Ishikawa (cell line): ENCODE results near the gene CCDC78.

Experiments
- CEBPB ChIP-seq: IDR thresholded peaks from 2 replicates; pipeline ENCODE4 v1.6.1; 2012
- CREB1 ChIP-seq: IDR thresholded peaks from 2 replicates; pipeline ENCODE4 v1.6.1; 2012; ENCODE audit warnings: low read depth
- EGR1 ChIP-seq: IDR thresholded peaks from 2 replicates; pipeline ENCODE4 v1.6.1; 2012
- EP300 ChIP-seq: IDR thresholded peaks from 2 replicates; pipeline ENCODE4 v1.6.1; 2012; ENCODE audit warnings: borderline replicate concordance
- FOXM1 ChIP-seq: IDR thresholded peaks from 2 replicates; pipeline ENCODE4 v1.6.1; 2012; ENCODE audit warnings: low read depth, borderline replicate concordance
- MAX ChIP-seq: IDR thresholded peaks from 2 replicates; pipeline ENCODE4 v1.6.1; 2012
- NFIC ChIP-seq: IDR thresholded peaks from 2 replicates; pipeline ENCODE4 v1.6.1; 2012
- RAD21 ChIP-seq: IDR thresholded peaks from 2 replicates; pipeline ENCODE4 v1.6.1; 2012; ENCODE audit warnings: low read depth
- REST ChIP-seq: IDR thresholded peaks from 2 replicates; pipeline ENCODE4 v1.6.1; 2012; ENCODE audit warnings: low read depth, mild to moderate bottlenecking
- TAF1 ChIP-seq: IDR thresholded peaks from 2 replicates; pipeline ENCODE4 v1.6.1; 2012; ENCODE audit warnings: low read depth, mild to moderate bottlenecking
- TCF12 ChIP-seq: IDR thresholded peaks from 2 replicates; pipeline ENCODE4 v1.6.1; 2012; ENCODE audit warnings: low read depth
- TEAD4 ChIP-seq: IDR thresholded peaks from 2 replicates; pipeline ENCODE4 v1.6.1; 2012
- USF1 ChIP-seq: IDR thresholded peaks from 2 replicates; pipeline ENCODE4 v1.6.1; 2012
- YY1 ChIP-seq: IDR thresholded peaks from 2 replicates; pipeline ENCODE4 v1.6.1; 2012; ENCODE audit warnings: low read depth
- ZBTB7A ChIP-seq: IDR thresholded peaks from 2 replicates; pipeline ENCODE4 v1.6.1; 2012; ENCODE audit warnings: low read depth

Gene CCDC78

GRCh38 chr16:770411-770810 lies 44.2 kb upstream of the CCDC78 start:
- TF ChIP-seq TCF12: no peak
- no peak for TF ChIP-seq MAX
- no peak for TF ChIP-seq CREB1
- no peak for TF ChIP-seq YY1
- TF ChIP-seq FOXM1: no peak
- no peak for TF ChIP-seq RAD21
- TF ChIP-seq EP300: no peak
- TF ChIP-seq CEBPB: no peak
- TF ChIP-seq TEAD4: no peak
- TF ChIP-seq EGR1: no peak
- TF ChIP-seq TAF1: no peak
- no peak for TF ChIP-seq NFIC
- no peak for TF ChIP-seq ZBTB7A
- TF ChIP-seq REST: no peak
- TF ChIP-seq USF1: no peak

GRCh38 chr16:769934-770333 lies 43.7 kb upstream of the CCDC78 start:
- TF ChIP-seq TCF12 (no peak), ZBTB7A (no peak), CREB1 (no peak), RAD21 (no peak), YY1 (no peak), NFIC (no peak)

DNA sequence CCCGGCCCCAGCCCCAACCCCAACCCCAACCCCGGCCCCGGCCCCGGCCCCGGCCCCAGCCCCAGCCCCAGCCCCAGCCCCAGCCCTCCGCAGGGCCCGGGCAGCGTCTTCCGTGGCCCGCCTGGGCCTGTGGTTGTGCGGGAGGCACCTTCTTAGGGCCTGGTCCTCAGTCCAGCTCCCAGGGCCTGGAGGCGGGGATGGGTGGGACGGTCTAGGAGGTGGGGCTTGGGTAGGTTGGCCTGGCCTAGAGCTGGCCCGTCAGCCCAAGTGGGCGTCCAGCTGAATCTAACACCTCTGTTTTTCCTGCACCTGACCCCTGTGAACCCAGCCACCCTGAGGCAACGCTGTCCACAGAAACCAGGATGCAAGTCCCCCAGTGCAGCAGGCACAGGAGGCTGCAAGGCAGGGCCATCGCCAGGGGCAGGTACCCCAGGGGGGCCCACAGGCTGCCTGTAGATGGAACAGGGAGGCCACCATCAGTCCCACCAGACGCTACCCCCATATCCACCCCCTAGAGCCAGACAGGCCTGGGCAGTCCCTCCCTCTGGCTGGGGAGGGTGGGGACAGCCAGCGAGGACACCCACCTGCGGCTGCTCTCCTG lies 43.0 kb upstream of the CCDC78 start:
- TF ChIP-seq NFIC: no peak
- TF ChIP-seq YY1: no peak
- TF ChIP-seq TEAD4: no peak
- TF ChIP-seq ZBTB7A: no peak
- TF ChIP-seq TCF12: no peak
- TF ChIP-seq EGR1: no peak
- TF ChIP-seq FOXM1: no peak
- no peak for TF ChIP-seq CEBPB

DNA sequence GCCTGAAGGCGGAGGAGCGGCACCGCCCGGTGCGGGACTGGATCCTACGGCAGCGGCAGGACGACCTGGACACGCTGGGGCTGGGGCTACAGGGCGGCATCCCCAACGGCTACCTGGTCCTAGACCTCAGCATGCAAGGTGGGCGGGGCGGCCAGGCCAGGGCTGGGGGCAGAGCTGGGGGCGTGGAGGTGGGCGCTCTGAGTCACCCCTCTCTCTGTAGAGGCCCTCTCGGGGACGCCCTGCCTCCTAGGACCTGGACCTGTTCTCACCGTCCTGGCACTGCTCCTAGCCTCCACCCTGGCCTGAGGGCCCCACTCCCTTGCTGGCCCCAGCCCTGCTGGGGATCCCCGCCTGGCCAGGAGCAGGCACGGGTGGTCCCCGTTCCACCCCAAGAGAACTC lies 42.2 kb upstream of the CCDC78 start:
- TF ChIP-seq ZBTB7A: 0 out of 2 replicates have a peak, but pooled peaks have one; percentile 57
- no peak for TF ChIP-seq EP300

DNA sequence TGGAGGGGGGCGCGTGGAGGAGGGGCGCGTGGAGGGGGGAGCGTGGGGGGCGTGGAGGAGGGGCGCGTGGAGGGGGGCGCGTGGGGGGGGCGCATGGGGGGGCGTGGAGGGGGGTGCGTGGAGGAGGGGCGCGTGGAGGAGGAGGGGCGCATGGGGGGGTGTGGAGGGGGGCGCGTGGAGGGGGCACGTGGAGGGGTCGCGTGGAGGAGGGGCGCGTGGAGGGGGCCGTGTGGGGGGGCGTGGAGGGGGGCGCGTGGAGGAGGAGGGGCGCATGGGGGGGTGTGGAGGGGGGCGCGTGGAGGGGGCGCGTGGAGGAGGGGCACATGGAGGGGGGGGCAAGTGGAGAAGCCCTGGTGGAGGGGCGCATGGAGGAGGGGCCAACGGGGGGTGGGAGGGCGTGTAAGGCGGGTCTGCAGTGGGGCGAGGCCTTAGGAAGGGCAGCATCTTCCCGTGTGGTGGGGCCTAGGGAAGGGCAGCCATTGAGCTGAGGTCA lies 41.5 kb upstream of the CCDC78 start:
- no peak for TF ChIP-seq EGR1
- TF ChIP-seq YY1: no peak
- no peak for TF ChIP-seq EP300
- TF ChIP-seq CREB1: no peak
- no peak for TF ChIP-seq CEBPB
- no peak for TF ChIP-seq FOXM1
- TF ChIP-seq ZBTB7A: no peak
- no peak for TF ChIP-seq RAD21
- TF ChIP-seq NFIC: no peak
- no peak for TF ChIP-seq TEAD4
- no peak for TF ChIP-seq TAF1
- TF ChIP-seq REST: no peak
- no peak for TF ChIP-seq MAX
- no peak for TF ChIP-seq USF1
- no peak for TF ChIP-seq TCF12

DNA sequence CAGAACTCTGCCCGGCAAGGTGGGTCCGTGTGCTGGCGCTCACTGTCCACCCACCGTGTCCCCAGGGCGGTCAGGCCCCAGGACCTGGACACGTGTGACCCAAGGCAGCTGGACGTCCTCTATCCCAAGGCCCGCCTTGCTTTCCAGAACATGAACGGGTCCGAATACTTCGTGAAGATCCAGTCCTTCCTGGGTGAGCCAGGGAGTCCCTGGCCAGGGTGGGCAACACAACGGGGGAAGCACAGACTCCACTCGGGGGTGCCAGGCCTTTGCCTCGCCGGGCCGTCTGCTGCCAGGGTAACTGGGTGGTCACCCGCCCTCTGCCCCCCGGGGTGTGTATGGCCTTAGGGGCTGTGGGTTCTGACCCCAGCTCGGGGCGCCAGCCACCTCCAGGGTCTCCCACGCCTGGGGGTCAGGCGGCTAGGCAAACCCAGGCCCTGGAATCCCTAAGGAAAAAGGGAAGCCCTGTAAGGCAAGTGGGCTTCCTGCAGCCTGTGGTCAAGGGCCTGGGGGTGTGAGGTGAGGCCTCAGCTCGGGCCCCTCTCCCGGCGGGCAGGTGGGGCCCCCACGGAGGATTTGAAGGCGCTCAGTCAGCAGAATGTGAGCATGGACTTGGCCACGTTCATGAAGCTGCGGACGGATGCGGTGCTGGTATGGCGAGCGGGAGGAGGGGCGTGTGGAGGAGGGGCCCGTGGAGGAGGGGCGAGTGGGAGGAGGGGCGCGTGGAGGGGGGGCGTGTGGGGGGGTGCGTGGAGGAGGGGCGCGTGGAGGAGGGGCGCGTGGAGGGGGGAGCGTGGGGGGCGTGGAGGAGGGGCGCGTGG lies 40.8 kb upstream of the CCDC78 start:
- TF ChIP-seq FOXM1: no peak
